D721Med (cell line): ENCODE results near the gene NEK1.

Source experiments
- DNase-seq: peaks from one replicate; pipeline ENCODE4 v3.0.0; 2011; ENCODE audit warnings: low spot score; ENCODE audit not compliant: insufficient read length
- FAIRE-seq: peaks from 2 replicates; lab custom pipeline; 2011; peaks lifted over from hg19 to GRCh38; lab: Jason Lieb, UNC
- TF ChIP-seq, protein P1 (sequence below): IDR thresholded peaks from 2 replicates; pipeline ENCODE4 v1.5.1; 2012; ENCODE audit warnings: mild to moderate bottlenecking, control low read depth; ENCODE audit not compliant: insufficient read depth; ENCODE audit errors: missing control alignments

NEK1 gene

DNA sequence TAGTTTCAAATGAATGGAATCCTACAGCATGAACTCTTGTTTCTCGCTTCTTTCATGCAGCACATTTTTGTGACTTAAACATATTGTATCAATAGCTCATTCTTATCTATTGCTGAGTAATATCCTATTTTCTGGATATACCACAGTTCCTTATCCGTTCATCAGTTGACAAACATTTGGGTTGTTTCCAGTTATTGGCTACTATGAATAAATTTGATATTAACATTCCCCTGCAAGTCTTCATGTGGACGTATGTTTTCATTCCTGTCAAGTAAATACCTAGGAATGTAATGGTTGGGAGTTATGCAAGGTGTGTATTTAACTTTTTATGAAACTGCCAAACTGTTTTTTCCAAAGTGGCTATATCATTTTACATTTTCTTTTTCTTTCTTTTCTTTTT is 227.6 kb downstream of the NEK1 start:
- FAIRE-seq (no peak), DNase-seq (no peak)
- TF ChIP-seq, protein P1, sequence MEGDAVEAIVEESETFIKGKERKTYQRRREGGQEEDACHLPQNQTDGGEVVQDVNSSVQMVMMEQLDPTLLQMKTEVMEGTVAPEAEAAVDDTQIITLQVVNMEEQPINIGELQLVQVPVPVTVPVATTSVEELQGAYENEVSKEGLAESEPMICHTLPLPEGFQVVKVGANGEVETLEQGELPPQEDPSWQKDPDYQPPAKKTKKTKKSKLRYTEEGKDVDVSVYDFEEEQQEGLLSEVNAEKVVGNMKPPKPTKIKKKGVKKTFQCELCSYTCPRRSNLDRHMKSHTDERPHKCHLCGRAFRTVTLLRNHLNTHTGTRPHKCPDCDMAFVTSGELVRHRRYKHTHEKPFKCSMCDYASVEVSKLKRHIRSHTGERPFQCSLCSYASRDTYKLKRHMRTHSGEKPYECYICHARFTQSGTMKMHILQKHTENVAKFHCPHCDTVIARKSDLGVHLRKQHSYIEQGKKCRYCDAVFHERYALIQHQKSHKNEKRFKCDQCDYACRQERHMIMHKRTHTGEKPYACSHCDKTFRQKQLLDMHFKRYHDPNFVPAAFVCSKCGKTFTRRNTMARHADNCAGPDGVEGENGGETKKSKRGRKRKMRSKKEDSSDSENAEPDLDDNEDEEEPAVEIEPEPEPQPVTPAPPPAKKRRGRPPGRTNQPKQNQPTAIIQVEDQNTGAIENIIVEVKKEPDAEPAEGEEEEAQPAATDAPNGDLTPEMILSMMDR: no peak

DNA sequence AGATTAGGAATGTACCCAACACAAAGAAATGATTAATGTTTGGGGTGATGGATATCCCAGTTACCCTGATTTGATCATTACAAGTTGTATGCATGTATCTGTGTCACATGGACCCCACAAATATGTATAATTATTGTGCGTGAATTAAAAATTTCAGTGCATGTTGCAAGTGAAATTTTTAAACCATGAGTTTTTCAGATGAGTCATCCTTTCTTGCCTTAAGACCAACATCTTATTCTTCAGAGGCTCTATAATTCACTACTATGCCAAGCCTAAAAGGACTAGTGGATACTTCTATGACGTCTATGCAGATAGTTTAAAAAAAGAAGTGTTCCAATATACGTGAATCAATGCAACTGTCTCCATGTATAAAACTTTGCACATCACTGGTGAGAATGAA is 228.7 kb downstream of the NEK1 start:
- DNase-seq (no peak), FAIRE-seq (no peak)
- TF ChIP-seq, protein P1: no peak

DNA sequence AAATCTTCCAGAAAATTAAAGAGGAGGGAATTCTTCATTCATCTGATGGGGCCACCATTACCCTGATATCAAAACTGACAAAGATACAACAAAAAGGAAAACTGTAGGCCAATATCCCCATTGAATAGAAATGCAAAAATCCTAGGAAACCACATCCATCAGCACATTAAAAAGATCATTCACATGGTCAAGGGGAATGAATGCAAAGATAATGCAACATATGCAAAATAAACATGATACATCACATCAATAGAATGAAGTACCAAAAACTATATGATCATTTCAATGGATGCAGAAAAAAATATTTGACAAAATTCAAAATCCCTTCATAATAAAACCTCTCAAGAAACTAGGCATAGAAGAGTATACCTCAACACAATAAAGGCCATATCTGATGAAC is 232.7 kb downstream of the NEK1 start:
- TF ChIP-seq, protein P1: no peak
- DNase-seq: no peak
- FAIRE-seq: no peak

DNA sequence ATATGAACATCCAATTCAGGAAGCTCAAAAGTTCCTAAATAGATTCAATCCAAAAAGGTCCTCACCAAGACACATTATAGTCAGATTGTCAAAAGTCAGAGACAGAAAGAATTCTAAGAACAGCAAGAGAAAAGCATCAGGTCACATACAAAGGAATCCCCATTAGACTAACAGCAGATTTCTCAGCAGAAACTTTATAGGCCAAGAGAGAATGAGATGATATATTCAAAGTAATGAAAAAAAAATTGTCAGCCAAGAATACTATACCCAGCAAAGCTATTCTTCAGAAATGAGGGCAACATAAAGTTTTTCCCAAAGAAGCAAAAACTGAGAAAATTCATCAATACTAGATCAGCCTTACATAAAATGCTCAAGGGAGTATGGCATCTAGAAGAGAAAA is 235.0 kb downstream of the NEK1 start:
- DNase-seq (no peak), FAIRE-seq (no peak)
- TF ChIP-seq, protein P1: no peak

DNA sequence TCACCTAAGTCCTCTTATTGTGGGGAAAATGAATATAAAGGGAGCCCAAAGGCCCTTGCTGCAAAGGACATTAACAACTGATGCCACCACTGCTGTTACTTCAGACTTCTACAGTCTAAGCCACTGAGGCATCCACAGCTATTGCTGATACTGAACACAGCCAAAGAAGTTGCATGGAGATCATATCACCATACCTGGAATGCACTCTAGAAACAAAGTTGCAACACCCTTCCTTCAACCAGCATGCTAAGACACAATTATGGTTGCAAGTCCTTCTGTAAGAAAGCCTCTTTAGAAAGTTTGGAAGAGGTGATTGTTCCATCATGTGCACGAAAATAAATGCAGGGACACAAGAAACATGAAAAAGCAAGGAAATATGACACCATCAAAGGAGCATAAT is 236.0 kb downstream of the NEK1 start:
- FAIRE-seq (no peak), DNase-seq (no peak)
- TF ChIP-seq, protein P1: no peak

DNA sequence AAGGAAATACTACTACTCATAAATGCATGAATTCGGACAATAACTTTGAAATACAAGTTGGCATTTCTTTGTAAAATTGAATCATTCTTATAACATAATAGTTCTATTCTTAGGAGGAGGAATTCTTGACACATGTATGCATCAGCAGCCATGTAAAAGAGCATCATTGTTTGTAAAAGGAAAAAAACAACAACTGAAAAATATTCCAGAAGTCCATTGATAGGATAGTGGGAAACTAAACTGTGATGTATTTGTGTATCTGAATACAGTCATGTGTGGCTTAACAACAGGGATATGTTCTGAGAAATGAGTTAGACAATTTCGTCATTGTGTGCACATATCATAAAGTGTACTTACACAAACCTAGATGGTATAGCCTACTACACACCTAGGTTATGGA is 239.6 kb downstream of the NEK1 start:
- no peak for FAIRE-seq
- DNase-seq: no peak
- TF ChIP-seq, protein P1: no peak

DNA sequence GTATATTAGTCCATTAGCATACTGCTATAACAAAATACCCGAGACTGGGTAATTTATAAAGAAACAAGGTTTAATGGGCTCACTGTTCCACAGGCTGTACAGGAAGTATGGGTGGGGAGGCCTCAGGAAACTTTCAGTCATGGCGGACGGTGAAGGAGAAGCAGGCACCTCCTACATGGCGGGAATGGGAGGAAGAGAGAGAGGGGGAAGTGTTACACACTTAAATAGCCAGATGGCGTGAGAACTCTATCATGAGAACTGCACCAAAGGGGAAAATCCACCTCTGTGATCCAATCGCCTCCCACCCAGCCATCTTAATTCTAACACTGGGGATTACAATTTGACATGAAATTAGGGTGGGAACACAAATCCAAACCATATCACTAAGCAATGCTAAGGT is 242.7 kb downstream of the NEK1 start:
- TF ChIP-seq, protein P1: no peak
- DNase-seq: no peak

More for the DNA sequence above, 242.7 kb downstream of the NEK1 start:
- no peak for FAIRE-seq
